Astrocyte of the spinal cord (primary cell): Measurements from ENCODE around the gene ADAMTS14.

Source experiments
- DNase-seq: peaks from one replicate; pipeline ENCODE4 v3.0.0; 2011; ENCODE audit warnings: low read depth, low spot score
- H3K4me3 ChIP-seq: 2 replicates; pipeline ENCODE4 v1.5.1; 2011; ENCODE audit warnings: low read depth, mild to moderate bottlenecking, low read length, moderate library complexity
- CTCF ChIP-seq: IDR thresholded peaks from 2 replicates; pipeline ENCODE4 v1.5.1; 2012; ENCODE audit warnings: low read depth, mild to moderate bottlenecking, low read length, inconsistent platforms
- in situ Hi-C: cut with HindIII; loops from 2 replicates; pipeline ENCODE4 v1.10.0; 2017; ENCODE audit warnings: low sequenced_read_pairs

ADAMTS14 gene

GRCh38 chr10:70650718-70651117, 21.6 kb upstream of the ADAMTS14 start:
- no peak overlapping the region for H3K4me3 ChIP-seq
- no peak for TF ChIP-seq CTCF
- DNase-seq, result no peak
- in situ Hi-C loops, result no loop called here

GRCh38 chr10:70651661-70652060, 20.6 kb upstream of the ADAMTS14 start:
- in situ Hi-C loops, result no loop called here
- no peak for TF ChIP-seq CTCF
- DNase-seq, result no peak
- no peak overlapping the region for H3K4me3 ChIP-seq

- peak; percentile 100 for DNase-seq
- TF ChIP-seq CTCF, result no peak
- H3K4me3 ChIP-seq, result no peak overlapping the region
- in situ Hi-C loops, result no loop called here
Measured at GRCh38 chr10:70652761-70653657, 19.3 kb upstream of the ADAMTS14 start.

GRCh38 chr10:70655316-70655715, 17.0 kb upstream of the ADAMTS14 start:
- no peak for DNase-seq
- H3K4me3 ChIP-seq, result no peak overlapping the region
- TF ChIP-seq CTCF, result no peak
- in situ Hi-C loops, result no loop called here

GRCh38 chr10:70656489-70656888, 15.8 kb upstream of the ADAMTS14 start:
- in situ Hi-C loops, result no loop called here
- peak; percentile 99 for DNase-seq
- H3K4me3 ChIP-seq, result no peak overlapping the region
- TF ChIP-seq CTCF, result no peak

DNA sequence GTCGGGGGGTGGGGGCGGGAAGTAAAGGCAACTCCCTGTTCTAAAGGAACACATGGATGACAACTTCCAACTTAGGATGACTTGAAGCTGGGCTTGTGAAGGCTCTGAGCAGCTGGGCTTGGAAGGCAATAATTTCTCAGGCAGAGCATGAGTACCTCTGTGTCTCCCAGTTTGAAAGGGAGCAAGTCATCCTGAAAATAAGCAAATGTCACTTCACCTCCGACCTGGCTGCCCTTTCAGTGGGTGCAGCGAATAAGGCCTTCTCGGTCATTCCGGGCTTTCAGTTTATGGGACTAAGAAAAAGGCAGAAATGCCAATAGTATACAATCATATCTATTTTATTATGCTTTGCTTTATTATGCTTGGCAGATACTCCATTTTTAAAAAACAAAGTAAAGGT, 15.3 kb upstream of the ADAMTS14 start:
- in situ Hi-C loops, result no loop called here
- no peak overlapping the region for H3K4me3 ChIP-seq
- TF ChIP-seq CTCF, result no peak
- no peak for DNase-seq
